Liver (tissue), 9 donors: Measurements from ENCODE around the gene KLHL20. TPM values are rescaled to one million over a fixed set of nuclear protein-coding genes. Genes with fewer than 3 reads are reported as not detected.

Experiments
- DNase-seq: peaks from one replicate; pipeline ENCODE4 v3.0.0-alpha.2; 2017; ENCODE audit warnings: low spot score
- H3K27ac ChIP-seq, 2 donors: one replicate each; pipeline ENCODE4 v1.7.0; 2013; ENCODE audit warnings: inconsistent platforms in 2 of 2, low read length in 2 of 2, control low read depth in 1 of 2, low read depth in 1 of 2, mild to moderate bottlenecking in 1 of 2
- H3K27me3 ChIP-seq, 4 donors: one replicate each; pipeline versions ENCODE4 v1.6.1 to v1.7.0; 2013; ENCODE audit warnings: low read length in 3 of 4, inconsistent platforms in 1 of 4, mild to moderate bottlenecking in 1 of 4, moderate library complexity in 1 of 4; ENCODE audit not compliant: control insufficient read depth in 4 of 4, insufficient read depth in 4 of 4
- H3K36me3 ChIP-seq, 4 donors: one replicate each; pipeline versions ENCODE4 v1.6.1 to v1.7.0; 2013; ENCODE audit warnings: low read length in 3 of 4, mild to moderate bottlenecking in 3 of 4, low read depth in 1 of 4, moderate library complexity in 1 of 4; ENCODE audit not compliant: control insufficient read depth in 4 of 4, insufficient read depth in 3 of 4
- H3K4me1 ChIP-seq, 4 donors: one replicate each; pipeline versions ENCODE4 v1.6.1 to v1.7.0; 2013; ENCODE audit warnings: low read length in 3 of 4, mild to moderate bottlenecking in 3 of 4, moderate library complexity in 1 of 4; ENCODE audit not compliant: control insufficient read depth in 4 of 4, insufficient read depth in 4 of 4
- H3K4me3 ChIP-seq, 3 donors: one replicate each; pipeline versions ENCODE4 v1.6.1 to v1.7.0; 2013; ENCODE audit warnings: low read length in 3 of 3, control low read depth in 1 of 3, low read depth in 1 of 3, mild to moderate bottlenecking in 1 of 3
- H3K9ac ChIP-seq, 2 donors: one replicate each; pipeline ENCODE4 v1.7.0; 2013; ENCODE audit warnings: low read length in 2 of 2, mild to moderate bottlenecking in 2 of 2, moderate library complexity in 2 of 2, control low read depth in 1 of 2, low read depth in 1 of 2
- H3K9me3 ChIP-seq, 4 donors: one replicate each; pipeline versions ENCODE4 v1.6.1 to v1.7.0; 2013; ENCODE audit warnings: low read length in 3 of 4; ENCODE audit not compliant: control insufficient read depth in 4 of 4
- ATF3 ChIP-seq: IDR thresholded peaks from 2 replicates; pipeline ENCODE4 v1.6.1; 2016; ENCODE audit warnings: antibody characterized with exemption
- CTCF ChIP-seq: fragments of 150-350 bp; IDR thresholded peaks from 2 replicates; pipeline ENCODE4 v1.5.1; 2017; ENCODE audit warnings: improper control_type of control experiment, low read depth, low read length; ENCODE audit not compliant: missing input control
- EGR1 ChIP-seq, 2 donors: IDR thresholded peaks; 2 replicates each; pipeline ENCODE4 v1.6.1; 2016 to 2018; ENCODE audit warnings: antibody characterized with exemption in 2 of 2, low read depth in 2 of 2
- FOXA1 ChIP-seq: IDR thresholded peaks from 2 replicates; pipeline ENCODE4 v1.6.1; 2016; ENCODE audit warnings: antibody characterized with exemption
- FOXA2 ChIP-seq: IDR thresholded peaks from 2 replicates; pipeline ENCODE4 v1.6.1; 2016; ENCODE audit warnings: antibody characterized with exemption
- GABPA ChIP-seq, 2 donors: IDR thresholded peaks in 1 of 2; conservative IDR thresholded peaks in 1 of 2; 2 replicates each; pipeline ENCODE4 v1.6.1; 2016; ENCODE audit warnings: antibody characterized with exemption in 2 of 2, mild to moderate bottlenecking in 1 of 2, moderate library complexity in 1 of 2
- HNF4A ChIP-seq, 2 donors: conservative IDR thresholded peaks; 2 replicates each; pipeline ENCODE4 v1.6.1; 2016; ENCODE audit warnings: antibody characterized with exemption in 2 of 2, mild to moderate bottlenecking in 2 of 2
- HNF4G ChIP-seq: IDR thresholded peaks from 2 replicates; pipeline ENCODE4 v1.6.1; 2016; ENCODE audit warnings: antibody characterized with exemption
- JUND ChIP-seq, 2 donors: IDR thresholded peaks; 2 replicates each; pipeline ENCODE4 v1.6.1; 2016; ENCODE audit warnings: antibody characterized with exemption in 2 of 2
- MAX ChIP-seq: IDR thresholded peaks from 2 replicates; pipeline ENCODE4 v1.6.1; 2016; ENCODE audit warnings: antibody characterized with exemption
- NR2F2 ChIP-seq: IDR thresholded peaks from 2 replicates; pipeline ENCODE4 v1.6.1; 2016; ENCODE audit warnings: antibody characterized with exemption
- RAD21 ChIP-seq, 2 donors: IDR thresholded peaks; 2 replicates each; pipeline ENCODE4 v1.6.1; 2016; ENCODE audit warnings: antibody characterized with exemption in 2 of 2, mild to moderate bottlenecking in 2 of 2
- REST ChIP-seq: IDR thresholded peaks from 2 replicates; pipeline ENCODE4 v1.6.1; 2016; ENCODE audit warnings: antibody characterized with exemption, mild to moderate bottlenecking
- RXRA ChIP-seq, 2 donors: IDR thresholded peaks; 2 replicates each; pipeline ENCODE4 v1.6.1; 2017 to 2018; ENCODE audit warnings: antibody characterized with exemption in 2 of 2, mild to moderate bottlenecking in 1 of 2
- SP1 ChIP-seq: IDR thresholded peaks from 2 replicates; pipeline ENCODE4 v1.6.1; 2018; ENCODE audit warnings: antibody characterized with exemption, mild to moderate bottlenecking
- TAF1 ChIP-seq: conservative IDR thresholded peaks from 2 replicates; pipeline ENCODE4 v1.6.1; 2016; ENCODE audit warnings: antibody characterized with exemption, mild to moderate bottlenecking
- YY1 ChIP-seq: IDR thresholded peaks from 2 replicates; pipeline ENCODE4 v1.6.1; 2016; ENCODE audit warnings: antibody characterized with exemption, mild to moderate bottlenecking
- ZBTB33 ChIP-seq: IDR thresholded peaks from 2 replicates; pipeline ENCODE4 v1.6.1; 2016; ENCODE audit warnings: antibody characterized with exemption
- WGBS: extraction: QIAGEN DNeasy Blood & Tissue Kit; methylation state at CpG from one replicate; pipeline ENCODE4 v1.1.7; 2013; 5-methylcytosine and 5-hydroxymethylcytosine counted together
- polyA plus RNA-seq, 2 donors: library from polyadenylated mRNA; stranded (reverse) in 1 of 2; unstranded in 1 of 2; fragments of 200-250 nt in 1 of 2; fragments of >200 nt in 1 of 2; fragmentation: Nextera tagmentation in 1 of 2; extraction: Ambion mirVana in 1 of 2; gene quantifications; one replicate each; pipeline versions ENCODE4 v1.2.1 to v1.2.3, GENCODE V29; 2013 to 2015
- total RNA-seq, 2 donors: library from RNA; depleted of rRNA; stranded (reverse); fragments of >200 nt; gene quantifications; one replicate each; pipeline ENCODE4 v1.2.3, GENCODE V29; 2014
- donor health status: healthy.
- donor health status: healthy.
- donor health status: healthy.
- donor health status: healthy.
- donor health status: healthy.

Gene KLHL20
- total RNA-seq (10 to 100 TPM; 11.1 to 25.9 TPM), polyA plus RNA-seq (1 to 10 TPM; 5.2 to 8.0 TPM)

GRCh38 chr1:173714759-173715537 lies at the start of gene KLHL20:
Gene KLHL20 (plus strand): TSS chr1:173714981. CDS start chr1:173716044, 1,063 bp downstream.
- peak; percentile 84 for DNase-seq
- peak within 1 kb of the TSS; percentile 69 to 90 (median 82) for H3K4me3 ChIP-seq
- H3K27me3 ChIP-seq = peaks cover 0 to 7% (median 3%) of the 10 kb centered on the region in 4 donors
- TF ChIP-seq FOXA1 = no peak
- TF ChIP-seq CTCF = no peak
- TF ChIP-seq REST = peak; percentile 88
- peak; percentile 30 to 33 for TF ChIP-seq HNF4A (conservative IDR thresholded peaks at IDR 0.05)
- peak; percentile 75 for TF ChIP-seq TAF1
- peak in 1 of 2 donors; percentile 75 for TF ChIP-seq RXRA (IDR thresholded peaks at IDR 0.05)
- TF ChIP-seq SP1 = peak; percentile 71
- TF ChIP-seq HNF4G = no peak
- TF ChIP-seq MAX = peak; percentile 67
- peak; percentile 100 for TF ChIP-seq GABPA (IDR thresholded peaks at IDR 0.05 in 1 of 2, conservative IDR thresholded peaks at IDR 0.05 in 1 of 2)
- no peak for TF ChIP-seq FOXA2
- peak; percentile 88 for TF ChIP-seq YY1
- peak; percentile 48 to 70 for TF ChIP-seq EGR1 (IDR thresholded peaks at IDR 0.05; ENCODE audit: low read depth in 2 of 2)
- peak; percentile 47 to 60 for TF ChIP-seq RAD21 (IDR thresholded peaks at IDR 0.05)
- TF ChIP-seq NR2F2 = peak; percentile 82
- peak; percentile 59 for TF ChIP-seq ZBTB33
- peak in 1 of 2 donors; percentile 31 for TF ChIP-seq JUND (IDR thresholded peaks at IDR 0.05)
- TF ChIP-seq ATF3 = peak; percentile 39
- H3K27ac ChIP-seq = peak within 1 kb of the TSS; percentile 89 to 90
- H3K9ac ChIP-seq = peak within 1 kb of the TSS; percentile 79 to 94
- H3K9me3 ChIP-seq = no peaks in the 10 kb centered on the region
- H3K36me3 ChIP-seq = no peaks in the 10 kb centered on the region
- WGBS = under 1% methylated on average over 43 of the region's 43 CpGs
- peaks cover 5 to 19% (median 14%) of the 10 kb centered on the region in 4 donors for H3K4me1 ChIP-seq
